H9 (cell line): Measurements from ENCODE around the gene DUSP15. TPM values are rescaled to one million over a fixed set of nuclear protein-coding genes. Genes with fewer than 3 reads are reported as not detected.

Source experiments
- DNase-seq: peaks from one replicate; pipeline ENCODE4 v3.0.0-alpha.2; 2017
- H2AFZ ChIP-seq: one replicate; pipeline ENCODE4 v1.6.1; 2013; ENCODE audit warnings: mild to moderate bottlenecking, low read length, control low read depth, moderate library complexity
- H2AK5ac ChIP-seq: 2 replicates; pipeline ENCODE4 v1.6.1; 2013; ENCODE audit warnings: low read length, control low read depth, mixed read lengths; ENCODE audit not compliant: insufficient read length
- H2BK120ac ChIP-seq: one replicate; pipeline ENCODE4 v1.6.1; 2013; ENCODE audit warnings: low read depth, mild to moderate bottlenecking, low read length, control low read depth, inconsistent platforms; ENCODE audit not compliant: poor library complexity, severe bottlenecking
- H2BK12ac ChIP-seq: 2 replicates; pipeline ENCODE4 v1.6.1; 2013; ENCODE audit warnings: low read length, control low read depth, mixed read lengths, low read depth; ENCODE audit not compliant: insufficient read length
- H2BK15ac ChIP-seq: 2 replicates; pipeline ENCODE4 v1.6.1; 2013; ENCODE audit warnings: low read depth, low read length, control low read depth
- H2BK20ac ChIP-seq: one replicate; pipeline ENCODE4 v1.6.1; 2013; ENCODE audit warnings: low read depth, mild to moderate bottlenecking, low read length, control low read depth, inconsistent platforms; ENCODE audit not compliant: poor library complexity, severe bottlenecking
- H2BK5ac ChIP-seq: 2 replicates; pipeline ENCODE4 v1.6.1; 2013; ENCODE audit warnings: low read length, control low read depth, mixed read lengths; ENCODE audit not compliant: insufficient read length
- H3K14ac ChIP-seq: 2 replicates; pipeline ENCODE4 v1.6.1; 2013; ENCODE audit warnings: low read length, control low read depth; ENCODE audit not compliant: insufficient read depth
- H3K18ac ChIP-seq: 2 replicates; pipeline ENCODE4 v1.6.1; 2013; ENCODE audit warnings: low read depth, mild to moderate bottlenecking, mixed read lengths, low read length, control low read depth; ENCODE audit not compliant: insufficient read length
- H3K23ac ChIP-seq: 2 replicates; pipeline ENCODE4 v1.6.1; 2013; ENCODE audit warnings: low read length, control low read depth, mixed read lengths, low read depth; ENCODE audit not compliant: insufficient read length
- H3K23me2 ChIP-seq: 2 replicates; pipeline ENCODE4 v1.6.1; 2013; ENCODE audit warnings: low read depth, mild to moderate bottlenecking, mixed read lengths, low read length, control low read depth; ENCODE audit not compliant: insufficient read length, poor library complexity, severe bottlenecking
- H3K27ac ChIP-seq: 2 replicates; pipeline ENCODE4 v1.5.1; 2013; ENCODE audit warnings: low read length, control low read depth, mixed read lengths, low read depth; ENCODE audit not compliant: insufficient read length
- H3K27me3 ChIP-seq: 2 replicates; pipeline ENCODE4 v1.6.1; 2013; ENCODE audit warnings: low read length, control low read depth, inconsistent platforms; ENCODE audit not compliant: insufficient read depth
- H3K4ac ChIP-seq: 2 replicates; pipeline ENCODE4 v1.6.1; 2013; ENCODE audit warnings: low read depth, mild to moderate bottlenecking, control low read depth, inconsistent platforms, low read length, moderate library complexity
- H3K4me1 ChIP-seq: 2 replicates; pipeline ENCODE4 v1.6.1; 2013; ENCODE audit warnings: low read length, control low read depth, inconsistent platforms; ENCODE audit not compliant: insufficient read depth
- H3K4me2 ChIP-seq: 2 replicates; pipeline ENCODE4 v1.6.1; 2013; ENCODE audit warnings: low read length, control low read depth, mixed read lengths; ENCODE audit not compliant: insufficient read length, insufficient read depth
- H3K56ac ChIP-seq: 2 replicates; pipeline ENCODE4 v1.6.1; 2013; ENCODE audit warnings: low read depth, mild to moderate bottlenecking, mixed read lengths, low read length, control low read depth; ENCODE audit not compliant: insufficient read length
- H3K79me1 ChIP-seq: 2 replicates; pipeline ENCODE4 v1.6.1; 2013; ENCODE audit warnings: low read depth, mild to moderate bottlenecking, moderate library complexity, low read length, control low read depth, inconsistent platforms; ENCODE audit not compliant: insufficient read depth, poor library complexity, severe bottlenecking
- H3K79me2 ChIP-seq: 2 replicates; pipeline ENCODE4 v1.6.1; 2013; ENCODE audit warnings: low read length, control low read depth, inconsistent platforms; ENCODE audit not compliant: insufficient read depth
- H3K9ac ChIP-seq: 2 replicates; pipeline ENCODE4 v1.6.1; 2013; ENCODE audit warnings: low read length, control low read depth, mixed read lengths; ENCODE audit not compliant: insufficient read length; ENCODE audit errors: extremely low read depth
- H3K9me3 ChIP-seq: one replicate; pipeline ENCODE4 v1.6.1; 2013; ENCODE audit warnings: low read depth, low read length, inconsistent platforms; ENCODE audit not compliant: control insufficient read depth
- H3T11ph ChIP-seq: one replicate; pipeline ENCODE4 v1.6.1; 2013; ENCODE audit warnings: mild to moderate bottlenecking, low read length, control low read depth, inconsistent platforms
- H4K20me1 ChIP-seq: one replicate; pipeline ENCODE4 v1.6.1; 2013; ENCODE audit not compliant: control insufficient read depth, insufficient read length, insufficient read depth
- H4K5ac ChIP-seq: 2 replicates; pipeline ENCODE4 v1.6.1; 2013; ENCODE audit warnings: low read depth, mild to moderate bottlenecking, mixed read lengths, low read length, control low read depth; ENCODE audit not compliant: insufficient read length
- H4K8ac ChIP-seq: replicated peaks from 2 replicates; pipeline ENCODE4 v1.6.1; 2013; ENCODE audit warnings: low read length, control low read depth, mixed read lengths, low read depth; ENCODE audit not compliant: insufficient read length
- H4K91ac ChIP-seq: 2 replicates; pipeline ENCODE4 v1.6.1; 2013; ENCODE audit warnings: low read depth, mild to moderate bottlenecking, moderate library complexity, mixed read lengths, low read length, control low read depth; ENCODE audit not compliant: insufficient read length
- H3K27ac Mint-ChIP-seq, 3 experiments: 2 replicates in 2 of 3; 3 replicates in 1 of 3; pipeline ENCODE4 v1.8.0; 2020 to 2021; ENCODE audit warnings: mixed read lengths in 3 of 3, mild to moderate bottlenecking in 1 of 3, moderate library complexity in 1 of 3
- H3K27me3 Mint-ChIP-seq: 2 replicates; pipeline ENCODE4 v1.8.0; 2021; ENCODE audit warnings: low read depth, mild to moderate bottlenecking, moderate library complexity, mixed read lengths
- H3K36me3 Mint-ChIP-seq, 3 experiments: 2 replicates in 2 of 3; 3 replicates in 1 of 3; pipeline ENCODE4 v1.8.0; 2020 to 2021; ENCODE audit warnings: low read depth in 3 of 3, mixed read lengths in 3 of 3; ENCODE audit not compliant: insufficient read depth in 1 of 3
- H3K4me1 Mint-ChIP-seq, 2 experiments: 2 replicates each; pipeline ENCODE4 v1.8.0; 2020; ENCODE audit warnings: mixed read lengths in 2 of 2
- H3K4me3 Mint-ChIP-seq, 2 experiments: 2 replicates in 1 of 2; 3 replicates in 1 of 2; pipeline ENCODE4 v1.8.0; 2020 to 2021; ENCODE audit warnings: mild to moderate bottlenecking in 2 of 2, mixed read lengths in 2 of 2, moderate library complexity in 1 of 2
- H3K9me3 Mint-ChIP-seq, 2 experiments: 2 replicates in 1 of 2; 3 replicates in 1 of 2; pipeline ENCODE4 v1.8.0; 2020; ENCODE audit warnings: mild to moderate bottlenecking in 2 of 2, mixed read lengths in 2 of 2, moderate library complexity in 1 of 2
- CTCF ChIP-seq: fragments of 200-600 bp; sonication (generic); conservative IDR thresholded peaks from 3 replicates; pipeline ENCODE4 v1.8.0; 2021; ENCODE audit warnings: antibody characterized with exemption, mild to moderate bottlenecking
- WGBS: extraction: QIAGEN DNeasy Blood & Tissue Kit; methylation state at CpG from one replicate; pipeline ENCODE4 v1.1.7; 2013; ENCODE audit warnings: missing lambda C conversion rate, low lambda C conversion rate, mixed read lengths; ENCODE audit not compliant: insufficient read length; ENCODE audit errors: extremely low coverage; 5-methylcytosine and 5-hydroxymethylcytosine counted together
- total RNA-seq: library from RNA; stranded (reverse); gene quantifications from 2 replicates; pipeline ENCODE4 v1.2.1, GENCODE V29; 2021

The DUSP15 gene
- total RNA-seq, 1 experiment from 2014 or later: 5.6 TPM

GRCh38 chr20:31864521-31865400, 5.6 kb downstream of the DUSP15 start:
- Histone ChIP-seq H3T11ph (no peak overlapping the region), H3K23me2 (peaks cover 15% of the 10 kb centered on the region), H3K23ac (no peak overlapping the region), H2AFZ (no peak overlapping the region), H2BK12ac (no peak overlapping the region), H2BK15ac (no peak overlapping the region), H3K4me1 (peaks cover 3% of the 10 kb centered on the region; the same call in 1 of the 2 replicates), H3K4ac (no peak overlapping the region), H3K9me3 (no peaks in the 10 kb centered on the region), H2BK20ac (no peak overlapping the region), H2BK5ac (no peak overlapping the region), H3K27me3 (peaks cover 8% of the 10 kb centered on the region; the same call in 1 of the 2 replicates), H3K9ac (no peak overlapping the region), H3K18ac (no peak overlapping the region), H4K91ac (no peak overlapping the region), H3K79me2 (no peaks in the 10 kb centered on the region), H4K20me1 (no peaks in the 10 kb centered on the region), H4K8ac (no peak overlapping the region), H4K5ac (no peak overlapping the region), H3K4me2 (no peak overlapping the region), H3K79me1 (no peaks in the 10 kb centered on the region), H3K56ac (no peak overlapping the region), H3K14ac (no peak overlapping the region), H3K27ac (no peak overlapping the region), H2BK120ac (no peak overlapping the region), H2AK5ac (no peak overlapping the region)
- Mint-ChIP-seq H3K27ac (no peak overlapping the region; a peak in 1 of 7 replicates), H3K4me3 (no peak overlapping the region), H3K4me1 (peaks cover 33 to 45% of the 10 kb centered on the region in 2 experiments), H3K36me3 (no peaks in the 10 kb centered on the region; a peak in 1 of 7 replicates), H3K9me3 (no peaks in the 10 kb centered on the region), H3K27me3 (peaks cover 47% of the 10 kb centered on the region)
- TF ChIP-seq CTCF: no peak
- DNase-seq: no peak
- WGBS: no CpG with 5 or more reads among the region's 12 CpGs
